Breast epithelium (tissue), 4 donors: ENCODE measurements around the gene C12orf56. TPM values are rescaled to one million over a fixed set of nuclear protein-coding genes. Genes with fewer than 3 reads are reported as not detected.

Source experiments
- DNase-seq, 2 donors: peaks; one replicate each; pipeline ENCODE4 v3.0.0-alpha.2; 2019; ENCODE audit warnings: low spot score in 2 of 2
- H3K27ac ChIP-seq, 2 donors: fragments of 200-600 bp; sonication (generic) in 1 of 2; one replicate each; pipeline ENCODE4 v1.5.1; 2016 to 2019; ENCODE audit warnings: mild to moderate bottlenecking in 1 of 2
- H3K27me3 ChIP-seq, 2 donors: fragments of 200-600 bp; sonication (generic) in 1 of 2; one replicate each; pipeline versions ENCODE4 v1.5.1 to v1.6.0; 2017 to 2019; ENCODE audit warnings: control low read depth in 1 of 2, mild to moderate bottlenecking in 1 of 2
- H3K36me3 ChIP-seq: fragments of 200-600 bp; one replicate; pipeline ENCODE4 v1.5.1; 2019
- H3K4me1 ChIP-seq, 2 donors: fragments of 200-600 bp; sonication (generic); one replicate each; pipeline ENCODE4 v1.5.1; 2016 to 2019; ENCODE audit warnings: control low read depth in 1 of 2
- H3K4me3 ChIP-seq, 3 donors: fragments of 200-600 bp; sonication (generic); 1 replicate in 2 of 3; 2 replicates in 1 of 3; pipeline ENCODE4 v1.5.1; 2016 to 2019; ENCODE audit warnings: mild to moderate bottlenecking in 3 of 3, moderate library complexity in 2 of 3
- H3K9me3 ChIP-seq, 2 donors: fragments of 200-600 bp; sonication (generic) in 1 of 2; one replicate each; pipeline ENCODE4 v1.5.1; 2016 to 2019; ENCODE audit warnings: control low read depth in 1 of 2
- CTCF ChIP-seq, 3 donors: fragments of 450-650 bp; IDR thresholded peaks; one replicate each; pipeline ENCODE4 v1.5.1; 2016 to 2017; ENCODE audit warnings: antibody characterized with exemption in 3 of 3, mild to moderate bottlenecking in 3 of 3, moderate library complexity in 3 of 3
- POLR2A ChIP-seq: fragments of 450-650 bp; IDR thresholded peaks from one replicate; pipeline ENCODE4 v1.6.1; 2016; ENCODE audit warnings: antibody characterized with exemption, mild to moderate bottlenecking, moderate library complexity
- POLR2AphosphoS5 ChIP-seq, 3 donors: sonication (generic); formaldehyde crosslinking; IDR thresholded peaks; one replicate each; pipeline ENCODE4 v1.6.1; 2017; ENCODE audit warnings: antibody characterized with exemption in 3 of 3
- intact Hi-C: fragments of 100-400 bp; cut with DNase I; formaldehyde crosslinking; loops from one replicate; pipeline ENCODE4 v1.15.1; 2023; ENCODE audit warnings: low total_unique reads
- total RNA-seq, 3 donors: library from RNA; depleted of rRNA; stranded (reverse); fragments of >200 nt; gene quantifications; one replicate each; pipeline ENCODE4 v1.1.0, GENCODE V29; 2016

The C12orf56 gene
- total RNA-seq, 3 donors from 2014 or later: not detected

DNA sequence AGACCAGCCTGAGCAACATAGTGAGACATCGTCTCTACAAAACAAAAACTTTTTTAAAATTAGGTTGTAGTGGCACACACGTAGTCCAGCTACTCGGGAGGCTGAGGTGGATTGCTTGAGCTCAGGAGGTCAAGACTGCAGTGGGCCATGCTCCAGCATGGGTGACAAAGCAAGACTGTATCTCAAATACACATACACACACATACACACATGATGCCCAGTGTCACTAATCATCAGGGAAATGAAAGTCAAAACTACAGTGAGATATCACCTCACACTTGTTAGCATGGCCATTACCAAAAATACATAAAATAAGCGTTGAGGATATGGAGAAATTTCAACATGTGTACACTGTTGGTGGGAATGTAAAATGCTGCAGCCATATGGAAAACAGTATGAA is 135.3 kb downstream of the C12orf56 start:
- H3K36me3 ChIP-seq: no peaks in the 10 kb centered on the region
- intact Hi-C loops: loop anchor here (5.0 kb wide), 1 partner anchor 413 kb away; the partner anchor contains the start of gene SRGAP1
- H3K27ac ChIP-seq: no peak overlapping the region
- H3K9me3 ChIP-seq: no peaks in the 10 kb centered on the region
- no peaks in the 10 kb centered on the region for H3K27me3 ChIP-seq
- H3K4me3 ChIP-seq: no peak overlapping the region
- TF ChIP-seq POLR2A: no peak
- TF ChIP-seq POLR2AphosphoS5 (IDR thresholded peaks at IDR 0.05): no peak
- no peak for TF ChIP-seq CTCF (IDR thresholded peaks at IDR 0.05)
- H3K4me1 ChIP-seq: no peaks in the 10 kb centered on the region
- DNase-seq: no peak

DNA sequence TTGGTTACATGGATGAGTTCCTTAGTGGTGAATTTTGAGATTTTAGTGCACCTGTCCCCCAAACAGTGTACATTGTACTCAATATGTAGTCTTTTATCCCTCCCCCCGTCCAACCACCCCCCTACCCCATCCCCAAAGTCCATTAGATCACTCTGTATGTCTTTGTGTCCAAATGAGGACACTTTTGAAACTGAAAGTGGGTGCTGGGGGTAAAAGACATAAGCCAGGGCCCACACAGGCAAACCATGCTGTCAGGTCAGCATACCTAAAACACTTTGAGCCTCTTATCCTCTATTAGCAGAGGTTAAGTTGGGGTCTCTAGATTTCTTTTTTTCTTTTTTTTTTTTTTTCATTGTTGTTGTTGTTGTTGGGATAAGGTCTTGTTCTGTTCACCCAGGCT is 137.2 kb downstream of the C12orf56 start:
- H3K27ac ChIP-seq: peak overlapping the region; percentile 38 to 60
- no peak for TF ChIP-seq POLR2AphosphoS5 (IDR thresholded peaks at IDR 0.05)
- TF ChIP-seq POLR2A: no peak
- no peak for TF ChIP-seq CTCF (IDR thresholded peaks at IDR 0.05)
- intact Hi-C loops: no loop called here

DNA sequence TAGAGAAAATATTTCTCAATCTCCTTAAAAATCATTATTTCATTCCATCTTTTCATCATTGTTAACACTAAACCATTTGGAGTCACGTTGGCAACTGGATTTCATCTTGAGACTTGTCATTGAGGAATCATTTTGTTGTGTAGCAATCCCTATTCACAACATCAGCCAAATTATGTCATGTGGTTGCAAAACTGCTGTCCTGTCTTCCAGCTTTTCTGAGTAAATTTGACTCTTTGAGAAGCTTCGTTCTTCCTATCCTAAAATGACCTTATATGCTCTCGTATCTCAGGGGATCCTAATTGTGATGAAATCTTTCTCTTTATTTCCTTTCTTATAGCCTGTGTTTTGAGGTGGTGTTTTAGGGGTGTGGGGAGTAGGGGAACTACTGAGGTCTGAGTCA is 137.9 kb downstream of the C12orf56 start:
- H3K4me3 ChIP-seq: no peak overlapping the region
- no peaks in the 10 kb centered on the region for H3K4me1 ChIP-seq
- no peaks in the 10 kb centered on the region for H3K36me3 ChIP-seq
- intact Hi-C loops: no loop called here
- DNase-seq: no peak
- no peaks in the 10 kb centered on the region for H3K27me3 ChIP-seq
- no peak for TF ChIP-seq CTCF (IDR thresholded peaks at IDR 0.05)
- TF ChIP-seq POLR2AphosphoS5 (IDR thresholded peaks at IDR 0.05): peak in 1 of 3 donors; percentile 84
- no peaks in the 10 kb centered on the region for H3K9me3 ChIP-seq
- peak overlapping the region; percentile 38 to 60 for H3K27ac ChIP-seq

More for the DNA sequence above, 137.2 kb downstream of the C12orf56 start:
- no peak for DNase-seq
- H3K27me3 ChIP-seq: no peaks in the 10 kb centered on the region
- H3K4me1 ChIP-seq: no peaks in the 10 kb centered on the region
- H3K36me3 ChIP-seq: no peaks in the 10 kb centered on the region
- H3K4me3 ChIP-seq: no peak overlapping the region
- no peaks in the 10 kb centered on the region for H3K9me3 ChIP-seq

DNA sequence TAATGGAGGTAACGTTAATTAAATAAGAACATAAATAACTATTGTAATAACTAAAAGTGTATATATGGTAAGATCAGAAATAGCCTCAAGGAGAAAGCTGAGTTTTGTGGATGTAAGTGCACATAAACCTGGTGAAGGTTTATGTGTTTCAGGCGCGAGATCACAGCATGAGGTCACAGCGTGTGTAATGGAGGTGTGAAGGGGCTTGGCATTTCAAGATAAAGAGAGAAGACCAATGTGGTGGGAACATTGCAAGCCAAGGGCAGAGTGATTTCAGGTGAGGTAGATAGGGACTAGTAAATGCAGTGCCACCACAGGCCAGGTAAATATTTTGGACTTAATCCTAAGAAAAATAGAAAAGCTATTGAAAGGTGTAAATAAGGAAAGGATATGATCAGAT is 146.7 kb downstream of the C12orf56 start:
- TF ChIP-seq CTCF (IDR thresholded peaks at IDR 0.05) (no peak), POLR2A (no peak), POLR2AphosphoS5 (IDR thresholded peaks at IDR 0.05) (no peak)
- Histone ChIP-seq H3K27me3 (no peaks in the 10 kb centered on the region), H3K9me3 (no peaks in the 10 kb centered on the region), H3K27ac (no peak overlapping the region), H3K4me1 (no peaks in the 10 kb centered on the region), H3K36me3 (no peaks in the 10 kb centered on the region), H3K4me3 (no peak overlapping the region)
- DNase-seq: no peak
- intact Hi-C loops: no loop called here

DNA sequence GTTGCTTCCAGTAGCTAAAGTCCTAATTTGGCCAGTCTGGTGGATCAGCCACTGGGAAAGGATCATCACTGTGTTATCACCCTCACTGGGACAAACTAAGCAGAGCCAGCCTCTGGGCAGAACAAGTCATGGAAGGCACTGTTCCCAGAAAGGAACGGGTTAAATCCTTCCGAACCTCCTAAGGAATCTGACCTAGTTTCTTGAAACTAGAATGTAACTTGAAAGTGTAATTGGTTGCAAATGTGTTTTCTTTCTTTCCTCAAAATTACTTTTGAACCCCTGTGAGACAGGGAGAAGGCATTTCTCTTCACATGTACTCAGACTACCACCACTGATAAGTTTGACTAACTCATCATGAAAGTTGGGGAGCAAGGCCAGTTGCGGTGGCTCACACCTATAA is 149.8 kb downstream of the C12orf56 start:
- Histone ChIP-seq H3K27ac (no peak overlapping the region), H3K36me3 (no peaks in the 10 kb centered on the region), H3K9me3 (no peaks in the 10 kb centered on the region), H3K27me3 (no peaks in the 10 kb centered on the region), H3K4me3 (no peak overlapping the region), H3K4me1 (no peaks in the 10 kb centered on the region)
- TF ChIP-seq POLR2A (no peak), POLR2AphosphoS5 (IDR thresholded peaks at IDR 0.05) (no peak), CTCF (IDR thresholded peaks at IDR 0.05) (no peak)
- DNase-seq: no peak
- intact Hi-C loops: no loop called here
